Endodermal cell (in vitro differentiated cells): ENCODE measurements around the gene IL3RA. TPM values are rescaled to one million over a fixed set of nuclear protein-coding genes. Genes with fewer than 3 reads are reported as not detected.
A peak's percentile ranks its signal among the peaks of the same experiment; 100 is the strongest.

Experiments used
- DNase-seq: peaks from one replicate; pipeline ENCODE4 v3.0.0-alpha.2; 2017
- H3K27ac ChIP-seq: 2 replicates; pipeline ENCODE4 v1.5.1; 2013; ENCODE audit warnings: mild to moderate bottlenecking, low read depth, low read length, moderate library complexity
- H3K27me3 ChIP-seq: 2 replicates; pipeline ENCODE4 v1.6.1; 2013; ENCODE audit warnings: mild to moderate bottlenecking, low read length, moderate library complexity; ENCODE audit not compliant: insufficient read depth, control insufficient read depth, poor library complexity, severe bottlenecking
- H3K36me3 ChIP-seq: 2 replicates; pipeline ENCODE4 v1.7.0; 2013; ENCODE audit warnings: mild to moderate bottlenecking, low read length, moderate library complexity; ENCODE audit not compliant: control insufficient read depth, insufficient read depth
- H3K4me1 ChIP-seq: one replicate; pipeline ENCODE4 v1.7.0; 2013; ENCODE audit warnings: low read length; ENCODE audit not compliant: control insufficient read depth, insufficient read depth
- H3K4me3 ChIP-seq: 2 replicates; pipeline ENCODE4 v1.5.1; 2013; ENCODE audit warnings: mild to moderate bottlenecking, low read length, moderate library complexity
- H3K9ac ChIP-seq: 2 replicates; pipeline ENCODE4 v1.6.1; 2013; ENCODE audit warnings: mild to moderate bottlenecking, low read length, moderate library complexity; ENCODE audit not compliant: poor library complexity, severe bottlenecking; ENCODE audit errors: extremely low read depth
- H3K9me3 ChIP-seq: 2 replicates; pipeline ENCODE4 v1.6.1; 2013; ENCODE audit warnings: mild to moderate bottlenecking, low read length, moderate library complexity; ENCODE audit not compliant: control insufficient read depth
- H3K27ac Mint-ChIP-seq: 2 replicates; pipeline ENCODE4 v1.8.0; 2020; ENCODE audit warnings: mixed read lengths
- H3K27me3 Mint-ChIP-seq: 2 replicates; pipeline ENCODE4 v1.8.0; 2021; ENCODE audit warnings: mild to moderate bottlenecking, mixed read lengths; ENCODE audit not compliant: insufficient read depth
- H3K36me3 Mint-ChIP-seq: 2 replicates; pipeline ENCODE4 v1.8.0; 2020; ENCODE audit warnings: low read depth, mixed read lengths
- H3K4me1 Mint-ChIP-seq: 2 replicates; pipeline ENCODE4 v1.8.0; 2020; ENCODE audit warnings: mixed read lengths
- H3K4me3 Mint-ChIP-seq: 2 replicates; pipeline ENCODE4 v1.8.0; 2020; ENCODE audit warnings: mild to moderate bottlenecking, moderate library complexity, mixed read lengths
- H3K9me3 Mint-ChIP-seq: 2 replicates; pipeline ENCODE4 v1.8.0; 2020; ENCODE audit warnings: mild to moderate bottlenecking, mixed read lengths
- WGBS, 2 experiments: methylation state at CpG; one replicate each; pipeline versions ENCODE4 v1.1.5 to v1.1.7; 2013; ENCODE audit warnings: missing lambda C conversion rate in 2 of 2, mixed read lengths in 1 of 2; ENCODE audit not compliant: insufficient coverage in 1 of 2, insufficient read length in 1 of 2; 5-methylcytosine and 5-hydroxymethylcytosine counted together
- total RNA-seq, 2 donors: library from RNA; stranded (reverse); fragmentation: NEBNext Ultra II Directional in 1 of 2; extraction: Animal tissue kit (Norgen Biotek cat#: 25700) in 1 of 2; gene quantifications; 2 replicates in 1 of 2; 3 replicates in 1 of 2; pipeline ENCODE4 v1.2.1, GENCODE V29; 2021
- TF ChIP-seq, protein P1 (sequence below): fragments of 200-600 bp; sonication (generic); conservative IDR thresholded peaks from 2 replicates; pipeline ENCODE4 v1.5.0; 2021; ENCODE audit warnings: antibody characterized with exemption, mild to moderate bottlenecking

IL3RA gene
- total RNA-seq, 2 donors from 2014 or later, result not detected

DNA sequence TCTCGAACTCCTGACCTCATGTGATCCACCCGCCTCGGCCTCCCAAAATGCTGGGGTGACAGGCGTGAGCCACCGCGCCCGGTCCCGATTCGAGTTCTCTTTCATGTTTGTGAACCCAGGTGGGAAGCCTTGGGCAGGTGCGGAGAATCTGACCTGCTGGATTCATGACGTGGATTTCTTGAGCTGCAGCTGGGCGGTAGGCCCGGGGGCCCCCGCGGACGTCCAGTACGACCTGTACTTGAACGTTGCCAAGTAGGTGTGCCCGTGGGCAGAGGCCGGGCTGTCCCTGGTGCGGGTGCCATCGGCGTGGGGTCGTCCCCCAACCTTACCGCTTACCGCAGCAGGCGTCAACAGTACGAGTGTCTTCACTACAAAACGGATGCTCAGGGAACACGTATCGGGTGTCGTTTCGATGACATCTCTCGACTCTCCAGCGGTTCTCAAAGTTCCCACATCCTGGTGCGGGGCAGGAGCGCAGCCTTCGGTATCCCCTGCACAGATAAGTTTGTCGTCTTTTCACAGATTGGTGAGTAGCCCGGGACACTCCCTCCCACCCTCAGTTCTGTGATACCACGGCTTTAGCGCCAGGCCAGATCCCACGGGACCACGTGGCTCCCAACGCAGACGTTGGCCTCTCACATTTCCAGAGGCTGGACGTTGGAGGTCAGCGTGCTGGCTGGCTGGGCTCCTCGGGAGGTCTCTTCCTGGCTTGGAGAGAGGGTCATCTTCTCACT lies 15.6 kb downstream of the IL3RA start:
- no peak overlapping the region for H3K4me3 Mint-ChIP-seq
- TF ChIP-seq, protein P1, sequence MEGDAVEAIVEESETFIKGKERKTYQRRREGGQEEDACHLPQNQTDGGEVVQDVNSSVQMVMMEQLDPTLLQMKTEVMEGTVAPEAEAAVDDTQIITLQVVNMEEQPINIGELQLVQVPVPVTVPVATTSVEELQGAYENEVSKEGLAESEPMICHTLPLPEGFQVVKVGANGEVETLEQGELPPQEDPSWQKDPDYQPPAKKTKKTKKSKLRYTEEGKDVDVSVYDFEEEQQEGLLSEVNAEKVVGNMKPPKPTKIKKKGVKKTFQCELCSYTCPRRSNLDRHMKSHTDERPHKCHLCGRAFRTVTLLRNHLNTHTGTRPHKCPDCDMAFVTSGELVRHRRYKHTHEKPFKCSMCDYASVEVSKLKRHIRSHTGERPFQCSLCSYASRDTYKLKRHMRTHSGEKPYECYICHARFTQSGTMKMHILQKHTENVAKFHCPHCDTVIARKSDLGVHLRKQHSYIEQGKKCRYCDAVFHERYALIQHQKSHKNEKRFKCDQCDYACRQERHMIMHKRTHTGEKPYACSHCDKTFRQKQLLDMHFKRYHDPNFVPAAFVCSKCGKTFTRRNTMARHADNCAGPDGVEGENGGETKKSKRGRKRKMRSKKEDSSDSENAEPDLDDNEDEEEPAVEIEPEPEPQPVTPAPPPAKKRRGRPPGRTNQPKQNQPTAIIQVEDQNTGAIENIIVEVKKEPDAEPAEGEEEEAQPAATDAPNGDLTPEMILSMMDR, result no peak
- H3K36me3 ChIP-seq, result no peaks in the 10 kb centered on the region
- no peak overlapping the region for H3K4me3 ChIP-seq
- WGBS, 2 experiments, result 93 to 95% methylated on average over 42 to 49 of the region's 49 CpGs
- no peak overlapping the region for H3K9ac ChIP-seq
- H3K4me1 ChIP-seq, result no peaks in the 10 kb centered on the region
- peaks cover 3% of the 10 kb centered on the region for H3K4me1 Mint-ChIP-seq
- no peak overlapping the region for H3K27ac Mint-ChIP-seq
- no peaks in the 10 kb centered on the region for H3K9me3 Mint-ChIP-seq
- no peak for DNase-seq
- H3K27me3 ChIP-seq, result no peaks in the 10 kb centered on the region
- H3K9me3 ChIP-seq, result peaks cover 7% of the 10 kb centered on the region
- H3K36me3 Mint-ChIP-seq, result no peaks in the 10 kb centered on the region
- no peak overlapping the region for H3K27ac ChIP-seq
- no peaks in the 10 kb centered on the region for H3K27me3 Mint-ChIP-seq

DNA sequence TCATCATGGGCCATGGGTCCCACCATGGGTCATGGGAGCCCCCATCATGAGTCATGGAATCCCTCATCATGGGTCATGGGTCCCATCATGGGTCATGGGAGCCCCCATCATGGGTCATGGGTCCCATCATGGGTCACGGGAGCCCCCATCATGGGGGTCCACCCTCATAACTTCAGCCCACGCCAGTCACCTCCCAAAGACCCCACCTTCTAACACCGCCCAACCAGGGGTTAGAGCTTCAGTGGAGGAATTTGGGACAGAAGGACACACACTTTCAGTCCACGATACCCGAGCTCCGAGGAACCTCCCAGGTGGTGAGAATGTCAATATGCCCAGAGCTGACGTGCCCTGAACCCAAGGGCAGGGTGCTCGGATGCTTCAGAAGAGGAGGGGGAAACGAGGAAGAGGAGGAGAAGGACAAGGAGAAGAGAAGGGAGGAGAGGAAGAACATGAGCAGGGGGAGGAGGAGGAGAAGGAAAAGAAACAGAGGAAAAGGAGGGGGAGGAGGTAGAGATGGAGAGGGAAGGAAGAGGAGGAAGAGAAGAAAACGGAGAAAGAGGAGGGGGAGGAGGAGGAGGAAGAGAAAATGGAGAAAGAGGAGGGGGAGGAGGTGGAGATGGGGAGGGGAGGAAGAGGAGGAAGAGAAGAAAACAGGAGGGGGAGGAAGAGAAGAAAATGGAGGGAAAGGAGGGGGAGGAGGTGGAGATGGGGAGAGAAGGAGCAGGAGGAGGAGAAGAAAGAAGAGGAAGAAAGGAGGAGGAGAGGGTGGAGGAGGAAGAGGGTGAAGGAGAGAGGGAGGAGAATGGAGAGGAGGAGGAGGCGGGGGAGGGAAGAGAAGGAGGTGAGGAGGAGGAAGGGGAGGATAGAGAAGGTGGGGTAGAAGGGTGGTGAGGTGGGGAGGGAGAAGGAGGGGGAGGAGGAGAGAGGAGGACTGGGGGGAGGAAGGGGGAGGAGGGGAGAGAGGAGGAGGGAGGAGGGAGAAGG lies 17.7 kb downstream of the IL3RA start:
- DNase-seq, result no peak
- H3K36me3 ChIP-seq, result no peaks in the 10 kb centered on the region
- H3K27ac Mint-ChIP-seq, result no peak overlapping the region
- H3K36me3 Mint-ChIP-seq, result peaks cover 6% of the 10 kb centered on the region
- no peaks in the 10 kb centered on the region for H3K4me1 ChIP-seq
- no peaks in the 10 kb centered on the region for H3K27me3 ChIP-seq
- H3K27me3 Mint-ChIP-seq, result no peaks in the 10 kb centered on the region
- H3K9ac ChIP-seq, result no peak overlapping the region
- peaks cover 3% of the 10 kb centered on the region for H3K4me1 Mint-ChIP-seq
- 91 to 99% methylated on average over 7 to 11 of the region's 11 CpGs for WGBS, 2 experiments
- H3K4me3 ChIP-seq, result no peak overlapping the region
- H3K9me3 Mint-ChIP-seq, result peaks cover 9% of the 10 kb centered on the region
- H3K4me3 Mint-ChIP-seq, result no peak overlapping the region
- TF ChIP-seq, protein P1, result no peak
- H3K9me3 ChIP-seq, result peaks cover 7% of the 10 kb centered on the region
- no peak overlapping the region for H3K27ac ChIP-seq

DNA sequence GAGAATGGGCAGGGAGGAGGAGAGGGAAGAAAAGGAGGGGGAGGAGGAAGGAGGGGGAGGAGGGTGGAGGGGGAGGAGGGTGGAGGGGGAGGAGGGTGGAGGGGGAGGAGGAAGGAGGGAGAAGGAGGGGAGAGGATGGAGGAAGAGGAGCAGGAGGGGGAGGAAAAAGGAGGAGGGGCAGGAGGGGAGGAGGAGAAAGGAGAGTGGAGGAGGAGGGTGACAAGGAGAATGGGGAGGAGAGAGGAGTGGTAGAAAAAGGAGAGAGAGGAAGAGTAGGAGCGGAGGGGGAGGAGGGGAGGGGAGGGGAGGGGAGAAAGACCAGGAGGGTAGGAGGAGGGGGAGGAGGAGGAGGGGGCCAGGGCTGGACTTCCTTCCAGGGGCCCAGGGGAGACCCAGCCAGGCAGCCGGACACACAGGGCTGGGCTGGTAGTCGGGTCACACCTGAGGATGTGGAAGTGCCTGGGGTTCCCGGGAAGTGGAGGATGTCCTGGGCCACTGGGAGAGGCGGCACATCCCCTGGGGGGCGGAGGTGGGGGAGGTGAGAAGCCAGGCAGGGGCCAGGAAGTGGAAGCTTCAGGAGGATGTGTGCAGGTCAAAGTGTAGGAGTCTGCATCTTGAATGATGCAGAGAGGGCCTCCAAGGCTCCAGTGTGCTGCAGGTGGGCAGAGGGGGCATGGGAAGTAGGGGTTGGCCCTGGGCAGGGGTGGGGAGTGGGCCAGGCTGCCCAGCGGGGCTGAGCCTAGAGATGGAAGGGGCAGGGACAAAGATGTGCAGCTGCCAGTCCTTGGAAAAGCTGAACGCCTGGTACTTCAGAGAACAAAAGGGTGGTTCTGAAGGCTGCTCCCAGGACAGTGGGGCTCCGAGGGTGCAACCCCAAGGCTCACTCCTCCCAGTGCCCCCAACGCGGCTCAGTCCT lies 18.8 kb downstream of the IL3RA start:
- no peak overlapping the region for H3K4me3 ChIP-seq
- peaks cover 7% of the 10 kb centered on the region for H3K9me3 ChIP-seq
- no peak overlapping the region for H3K9ac ChIP-seq
- peaks cover 9% of the 10 kb centered on the region for H3K9me3 Mint-ChIP-seq
- DNase-seq, result peak; percentile 82
- no peak overlapping the region for H3K27ac Mint-ChIP-seq
- peaks cover 3% of the 10 kb centered on the region for H3K4me1 Mint-ChIP-seq
- no peaks in the 10 kb centered on the region for H3K27me3 ChIP-seq
- H3K4me3 Mint-ChIP-seq, result no peak overlapping the region
- no peaks in the 10 kb centered on the region for H3K36me3 ChIP-seq
- H3K27ac ChIP-seq, result peak overlapping the region; percentile 63
- no peaks in the 10 kb centered on the region for H3K27me3 Mint-ChIP-seq
- peaks cover 6% of the 10 kb centered on the region for H3K36me3 Mint-ChIP-seq
- no peaks in the 10 kb centered on the region for H3K4me1 ChIP-seq
- TF ChIP-seq, protein P1, result no peak
- WGBS, 2 experiments, result 21 to 45% methylated on average over 4 to 11 of the region's 11 CpGs
